HepG2 (cell line): ENCODE data around the gene ELP5. TPM values are rescaled to one million over a fixed set of nuclear protein-coding genes. Genes with fewer than 3 reads are reported as not detected.

Experiments
- CREM ChIP-seq, 2 experiments: sonication (generic) in 1 of 2; formaldehyde crosslinking in 1 of 2; IDR thresholded peaks; 2 replicates each; pipeline versions ENCODE4 v1.4.0 to v1.6.1; 2016 to 2020; ENCODE audit warnings: antibody characterized with exemption in 1 of 2, mild to moderate bottlenecking in 1 of 2, missing genetic modification reagents in 1 of 2
- EEA1 ChIP-seq: sonication (generic); formaldehyde crosslinking; IDR thresholded peaks from 2 replicates; pipeline ENCODE4 v1.5.1; 2020; ENCODE audit warnings: mild to moderate bottlenecking, missing genetic modification reagents, borderline replicate concordance
- FOXC1 ChIP-seq: sonication (generic); formaldehyde crosslinking; IDR thresholded peaks from 2 replicates; pipeline ENCODE4 v1.8.0; 2022; ENCODE audit warnings: mild to moderate bottlenecking, missing genetic modification reagents, borderline replicate concordance
- GLI4 ChIP-seq: sonication (generic); formaldehyde crosslinking; IDR thresholded peaks from 2 replicates; pipeline ENCODE4 v1.5.1; 2020; ENCODE audit warnings: missing genetic modification reagents, mild to moderate bottlenecking, moderate library complexity, borderline replicate concordance
- GTF2F1 ChIP-seq: fragments of 150-350 bp; IDR thresholded peaks from 2 replicates; pipeline ENCODE4 v1.6.1; 2014; ENCODE audit warnings: low read length
- HOXA3 ChIP-seq: sonication (generic); formaldehyde crosslinking; IDR thresholded peaks from 2 replicates; pipeline ENCODE4 v1.5.0; 2020; ENCODE audit warnings: missing genetic modification reagents
- NR2F6 ChIP-seq, 2 experiments: IDR thresholded peaks; 2 replicates each; pipeline ENCODE4 v1.6.1; 2016; ENCODE audit warnings: antibody characterized with exemption in 1 of 2, mild to moderate bottlenecking in 1 of 2
- PCBP1 ChIP-seq: fragments of 200-400 bp; formaldehyde crosslinking; IDR thresholded peaks from 2 replicates; pipeline ENCODE4 v1.6.1; 2017; ENCODE audit warnings: mild to moderate bottlenecking, low read depth, low read length, borderline replicate concordance
- PHB2 ChIP-seq: fragments of 450-650 bp; IDR thresholded peaks from 2 replicates; pipeline ENCODE4 v1.6.1; 2018; ENCODE audit not compliant: partially characterized antibody
- POLR2AphosphoS2 ChIP-seq: IDR thresholded peaks from 2 replicates; pipeline ENCODE4 v1.6.1; 2011; ENCODE audit warnings: low read depth, low read length, improper control_type of control experiment
- RFX5 ChIP-seq: IDR thresholded peaks from 2 replicates; pipeline ENCODE4 v1.6.1; 2011; ENCODE audit warnings: low read depth, low read length, improper control_type of control experiment
- RFXAP ChIP-seq: sonication (generic); formaldehyde crosslinking; IDR thresholded peaks from 2 replicates; pipeline ENCODE4 v1.4.0; 2020; ENCODE audit warnings: missing genetic modification reagents, borderline replicate concordance
- SMYD3 ChIP-seq: sonication (generic); formaldehyde crosslinking; IDR thresholded peaks from 2 replicates; pipeline ENCODE4 v1.8.1; 2023; ENCODE audit warnings: mild to moderate bottlenecking, missing genetic modification reagents
- TAF15 ChIP-seq: fragments of 200-400 bp; formaldehyde crosslinking; IDR thresholded peaks from one replicate; pipeline ENCODE4 v1.6.1; 2018; ENCODE audit warnings: mild to moderate bottlenecking, low read depth, low read length; ENCODE audit not compliant: poor library complexity, severe bottlenecking
- TSC22D2 ChIP-seq: sonication (generic); formaldehyde crosslinking; IDR thresholded peaks from 2 replicates; pipeline ENCODE4 v1.5.1; 2020; ENCODE audit warnings: missing genetic modification reagents, mild to moderate bottlenecking, borderline replicate concordance
- ZNF883 ChIP-seq: sonication (generic); formaldehyde crosslinking; IDR thresholded peaks from 2 replicates; pipeline ENCODE4 v1.5.1; 2020; ENCODE audit warnings: mild to moderate bottlenecking, missing genetic modification reagents; ENCODE audit errors: not compliant biosample characterization
- polyA plus RNA-seq, 8 experiments: library from polyadenylated mRNA; depleted of rRNA in 3 of 8; stranded (reverse) in 7 of 8; unstranded in 1 of 8; fragments of >200 nt; fragmentation: Illumina TruSeq in 4 of 8; extraction: Trizol in 4 of 8; gene quantifications; 2 replicates each; pipeline versions ENCODE4 v1.2.1 to v1.2.3, GENCODE V29; 2011 to 2016; ENCODE audit warnings: low read depth in 4 of 8, missing spikeins in 1 of 8, mixed read lengths in 1 of 8; ENCODE audit not compliant: insufficient read depth in 1 of 8
- total RNA-seq, 5 experiments: library from RNA; depleted of rRNA; stranded (reverse); fragments of >200 nt; fragmentation: Illumina TruSeq; extraction: Trizol; gene quantifications; 2 replicates each; pipeline ENCODE4 v1.2.3, GENCODE V29; 2016; ENCODE audit warnings: low read depth in 1 of 5
- TF ChIP-seq, protein P1 (sequence below): sonication (generic); formaldehyde crosslinking; IDR thresholded peaks from 2 replicates; pipeline ENCODE4 v1.9.0; 2021; ENCODE audit warnings: missing genetic modification reagents, borderline replicate concordance
- TF ChIP-seq, protein P2 (sequence below): sonication (generic); formaldehyde crosslinking; IDR thresholded peaks from 2 replicates; pipeline ENCODE4 v1.4.0; 2020; ENCODE audit warnings: missing genetic modification reagents
- TF ChIP-seq, protein P3 (sequence below): sonication (generic); formaldehyde crosslinking; IDR thresholded peaks from 2 replicates; pipeline ENCODE4 v1.8.1; 2023; ENCODE audit warnings: mild to moderate bottlenecking, inconsistent platforms, moderate library complexity, missing genetic modification reagents, borderline replicate concordance
- TF ChIP-seq, protein P4 (sequence below): IDR thresholded peaks from 2 replicates; pipeline ENCODE4 v1.6.1; 2012; ENCODE audit warnings: low read length, improper control_type of control experiment

The ELP5 gene
- total and polyA plus RNA-seq, 2 of the 13 experiments (the other 11 are each of a cell fraction or from before 2014, with no cell fraction given) = 67.6 to 69.8 TPM

DNA sequence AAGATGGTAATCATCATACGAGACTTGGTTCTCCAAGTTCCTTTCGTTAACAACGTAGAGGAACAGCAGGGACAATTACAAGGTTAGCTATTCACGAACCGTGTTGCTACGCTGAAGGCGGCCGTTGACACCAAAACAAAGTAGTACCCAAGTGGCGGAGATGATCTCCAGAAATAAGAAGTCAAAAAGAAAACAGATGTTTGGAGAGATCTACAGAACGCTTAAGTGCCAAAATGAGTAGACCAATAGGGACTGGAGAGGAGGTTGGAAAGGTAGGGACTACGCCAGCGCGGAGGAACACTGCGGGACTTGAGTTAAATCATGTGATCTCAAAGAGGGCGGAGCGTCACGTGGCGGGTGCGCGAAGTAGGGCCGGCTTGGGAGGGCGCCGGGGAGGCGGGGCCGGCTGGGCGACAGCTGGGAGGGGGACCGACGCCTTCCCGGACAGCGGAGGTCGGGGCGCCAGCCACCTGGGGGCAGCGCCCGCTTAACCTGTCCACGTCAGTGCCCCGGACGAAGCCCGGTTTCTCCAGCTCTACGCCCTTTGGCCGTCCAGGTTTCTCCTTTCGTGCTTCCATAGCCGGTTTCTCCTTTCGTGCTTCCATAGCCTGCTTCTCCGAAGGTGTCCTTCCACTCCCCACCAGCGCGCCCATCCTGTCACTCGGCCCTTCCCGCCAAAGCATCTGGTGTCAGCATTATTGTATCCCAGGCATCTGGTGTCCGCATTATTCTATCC is 9.1 kb upstream of the ELP5 start (continued):
- TF ChIP-seq, protein P1, sequence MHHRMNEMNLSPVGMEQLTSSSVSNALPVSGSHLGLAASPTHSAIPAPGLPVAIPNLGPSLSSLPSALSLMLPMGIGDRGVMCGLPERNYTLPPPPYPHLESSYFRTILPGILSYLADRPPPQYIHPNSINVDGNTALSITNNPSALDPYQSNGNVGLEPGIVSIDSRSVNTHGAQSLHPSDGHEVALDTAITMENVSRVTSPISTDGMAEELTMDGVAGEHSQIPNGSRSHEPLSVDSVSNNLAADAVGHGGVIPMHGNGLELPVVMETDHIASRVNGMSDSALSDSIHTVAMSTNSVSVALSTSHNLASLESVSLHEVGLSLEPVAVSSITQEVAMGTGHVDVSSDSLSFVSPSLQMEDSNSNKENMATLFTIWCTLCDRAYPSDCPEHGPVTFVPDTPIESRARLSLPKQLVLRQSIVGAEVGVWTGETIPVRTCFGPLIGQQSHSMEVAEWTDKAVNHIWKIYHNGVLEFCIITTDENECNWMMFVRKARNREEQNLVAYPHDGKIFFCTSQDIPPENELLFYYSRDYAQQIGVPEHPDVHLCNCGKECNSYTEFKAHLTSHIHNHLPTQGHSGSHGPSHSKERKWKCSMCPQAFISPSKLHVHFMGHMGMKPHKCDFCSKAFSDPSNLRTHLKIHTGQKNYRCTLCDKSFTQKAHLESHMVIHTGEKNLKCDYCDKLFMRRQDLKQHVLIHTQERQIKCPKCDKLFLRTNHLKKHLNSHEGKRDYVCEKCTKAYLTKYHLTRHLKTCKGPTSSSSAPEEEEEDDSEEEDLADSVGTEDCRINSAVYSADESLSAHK (CRISPR knock-in tag) = no peak
- no peak for TF ChIP-seq RFX5
- TF ChIP-seq CREM (IDR thresholded peaks at IDR 0.05) = peak; percentile 55
- TF ChIP-seq CREM (CRISPR knock-in tag; IDR thresholded peaks at IDR 0.05) = no peak
- 0 out of 2 replicates have a peak, but pooled peaks have one; percentile 16 for TF ChIP-seq GTF2F1
- TF ChIP-seq, protein P2, sequence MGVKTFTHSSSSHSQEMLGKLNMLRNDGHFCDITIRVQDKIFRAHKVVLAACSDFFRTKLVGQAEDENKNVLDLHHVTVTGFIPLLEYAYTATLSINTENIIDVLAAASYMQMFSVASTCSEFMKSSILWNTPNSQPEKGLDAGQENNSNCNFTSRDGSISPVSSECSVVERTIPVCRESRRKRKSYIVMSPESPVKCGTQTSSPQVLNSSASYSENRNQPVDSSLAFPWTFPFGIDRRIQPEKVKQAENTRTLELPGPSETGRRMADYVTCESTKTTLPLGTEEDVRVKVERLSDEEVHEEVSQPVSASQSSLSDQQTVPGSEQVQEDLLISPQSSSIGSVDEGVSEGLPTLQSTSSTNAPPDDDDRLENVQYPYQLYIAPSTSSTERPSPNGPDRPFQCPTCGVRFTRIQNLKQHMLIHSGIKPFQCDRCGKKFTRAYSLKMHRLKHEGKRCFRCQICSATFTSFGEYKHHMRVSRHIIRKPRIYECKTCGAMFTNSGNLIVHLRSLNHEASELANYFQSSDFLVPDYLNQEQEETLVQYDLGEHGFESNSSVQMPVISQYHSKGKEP (CRISPR knock-in tag) = peak; percentile 79; the same call in 1 of the 2 replicates
- peak; percentile 92 for TF ChIP-seq HOXA3
- TF ChIP-seq RFXAP = 0 out of 2 replicates have a peak, but pooled peaks have one; percentile 45
- TF ChIP-seq NR2F6 (IDR thresholded peaks at IDR 0.05) = no peak
- TF ChIP-seq NR2F6 (CRISPR knock-in tag; IDR thresholded peaks at IDR 0.05) = peak; percentile 57; the same call in 1 of the 2 replicates
- TF ChIP-seq GLI4 = no peak
- TF ChIP-seq, protein P3, sequence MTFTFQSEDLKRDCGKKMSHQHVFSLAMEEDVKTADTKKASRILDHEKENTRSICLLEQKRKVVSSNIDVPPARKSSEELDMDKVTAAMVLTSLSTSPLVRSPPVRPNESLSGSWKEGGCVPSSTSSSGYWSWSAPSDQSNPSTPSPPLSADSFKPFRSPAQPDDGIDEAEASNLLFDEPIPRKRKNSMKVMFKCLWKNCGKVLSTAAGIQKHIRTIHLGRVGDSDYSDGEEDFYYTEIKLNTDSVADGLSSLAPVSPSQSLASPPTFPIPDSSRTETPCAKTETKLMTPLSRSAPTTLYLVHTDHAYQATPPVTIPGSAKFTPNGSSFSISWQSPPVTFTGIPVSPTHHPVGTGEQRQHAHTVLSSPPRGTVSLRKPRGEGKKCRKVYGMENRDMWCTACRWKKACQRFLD (CRISPR knock-in tag) = no peak
- peak; percentile 92 for TF ChIP-seq PCBP1
- no peak for TF ChIP-seq PHB2
- TF ChIP-seq FOXC1 (CRISPR knock-in tag) = peak; percentile 49; the same call in 1 of the 2 replicates
- TF ChIP-seq TSC22D2 = peak; percentile 65
- TF ChIP-seq ZNF883 (CRISPR knock-in tag) = peak; percentile 45
- 0 out of 2 replicates have a peak, but pooled peaks have one; percentile 36 for TF ChIP-seq EEA1 (CRISPR knock-in tag)
- TF ChIP-seq, protein P4, sequence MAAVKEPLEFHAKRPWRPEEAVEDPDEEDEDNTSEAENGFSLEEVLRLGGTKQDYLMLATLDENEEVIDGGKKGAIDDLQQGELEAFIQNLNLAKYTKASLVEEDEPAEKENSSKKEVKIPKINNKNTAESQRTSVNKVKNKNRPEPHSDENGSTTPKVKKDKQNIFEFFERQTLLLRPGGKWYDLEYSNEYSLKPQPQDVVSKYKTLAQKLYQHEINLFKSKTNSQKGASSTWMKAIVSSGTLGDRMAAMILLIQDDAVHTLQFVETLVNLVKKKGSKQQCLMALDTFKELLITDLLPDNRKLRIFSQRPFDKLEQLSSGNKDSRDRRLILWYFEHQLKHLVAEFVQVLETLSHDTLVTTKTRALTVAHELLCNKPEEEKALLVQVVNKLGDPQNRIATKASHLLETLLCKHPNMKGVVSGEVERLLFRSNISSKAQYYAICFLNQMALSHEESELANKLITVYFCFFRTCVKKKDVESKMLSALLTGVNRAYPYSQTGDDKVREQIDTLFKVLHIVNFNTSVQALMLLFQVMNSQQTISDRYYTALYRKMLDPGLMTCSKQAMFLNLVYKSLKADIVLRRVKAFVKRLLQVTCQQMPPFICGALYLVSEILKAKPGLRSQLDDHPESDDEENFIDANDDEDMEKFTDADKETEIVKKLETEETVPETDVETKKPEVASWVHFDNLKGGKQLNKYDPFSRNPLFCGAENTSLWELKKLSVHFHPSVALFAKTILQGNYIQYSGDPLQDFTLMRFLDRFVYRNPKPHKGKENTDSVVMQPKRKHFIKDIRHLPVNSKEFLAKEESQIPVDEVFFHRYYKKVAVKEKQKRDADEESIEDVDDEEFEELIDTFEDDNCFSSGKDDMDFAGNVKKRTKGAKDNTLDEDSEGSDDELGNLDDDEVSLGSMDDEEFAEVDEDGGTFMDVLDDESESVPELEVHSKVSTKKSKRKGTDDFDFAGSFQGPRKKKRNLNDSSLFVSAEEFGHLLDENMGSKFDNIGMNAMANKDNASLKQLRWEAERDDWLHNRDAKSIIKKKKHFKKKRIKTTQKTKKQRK = no peak
- TF ChIP-seq POLR2AphosphoS2 = peak; percentile 82
- peak; percentile 85 for TF ChIP-seq TAF15
- TF ChIP-seq SMYD3 (CRISPR knock-in tag) = no peak
